NCI-H1092 treated with DMSO at 0.1 percent for 48 hours (cell line): ENCODE results near the gene GPX4.
A peak's percentile ranks its signal among the peaks of the same experiment; 100 is the strongest.

ENCODE experiments used
- DNase-seq: peaks from one replicate; lab custom pipeline; 2025; lab: John Stamatoyannopoulos, UW

Gene GPX4

GRCh38 chr19:1084024-1084868 lies 19.5 kb upstream of the GPX4 start:
- no peak for DNase-seq

GRCh38 chr19:1085053-1085658 lies 18.6 kb upstream of the GPX4 start:
- no peak for DNase-seq

GRCh38 chr19:1085676-1086442 lies 17.9 kb upstream of the GPX4 start:
- no peak for DNase-seq

GRCh38 chr19:1086613-1087012 lies 17.2 kb upstream of the GPX4 start:
- no peak for DNase-seq

- DNase-seq: no peak
Measured at GRCh38 chr19:1087813-1088415, 15.9 kb upstream of the GPX4 start.

- no peak for DNase-seq
Measured at GRCh38 chr19:1088416-1089010, 15.3 kb upstream of the GPX4 start.

- DNase-seq: no peak
Measured at GRCh38 chr19:1089126-1089771, 14.5 kb upstream of the GPX4 start.

- DNase-seq: no peak
Measured at GRCh38 chr19:1089891-1090290, 13.9 kb upstream of the GPX4 start.

- DNase-seq: no peak
Measured at GRCh38 chr19:1090731-1091543, 12.9 kb upstream of the GPX4 start.

- no peak for DNase-seq
Measured at GRCh38 chr19:1091544-1092175, 12.1 kb upstream of the GPX4 start.

GRCh38 chr19:1093330-1093729 lies 10.5 kb upstream of the GPX4 start:
- DNase-seq: no peak

GRCh38 chr19:1093811-1094553 lies 9.8 kb upstream of the GPX4 start:
- DNase-seq: no peak

- no peak for DNase-seq
Measured at GRCh38 chr19:1094655-1094977, 9.2 kb upstream of the GPX4 start.

GRCh38 chr19:1094978-1095701 lies 8.7 kb upstream of the GPX4 start, which contains the start of gene POLR2E:
Gene POLR2E, minus strand, starts transcription at chr19:1095375. Its CDS starts 60 bp downstream, at chr19:1095315.
- peak; percentile 96 for DNase-seq

GRCh38 chr19:1097810-1098176 lies 6.0 kb upstream of the GPX4 start:
- DNase-seq: no peak

- DNase-seq: no peak
Measured at GRCh38 chr19:1098177-1099051, 5.4 kb upstream of the GPX4 start.

GRCh38 chr19:1101337-1101698 lies 2.5 kb upstream of the GPX4 start:
- DNase-seq: no peak
